Common myeloid progenitor, CD34-positive (primary cell): ENCODE measurements around the gene PROX1.

ENCODE experiments used
- CTCF ChIA-PET: fragments of 350-600 bp; sonication (Branson Sonifier 250); formaldehyde crosslinking; loops from one replicate; lab custom pipeline; 2021; ENCODE audit warnings: antibody characterized with exemption; lab: Charles Lee
- POLR2A ChIA-PET: fragments of 350-600 bp; sonication (Branson Sonifier 250); formaldehyde crosslinking; loops from one replicate; lab custom pipeline; 2021; ENCODE audit warnings: antibody characterized with exemption; lab: Charles Lee
- DNase-seq, 3 donors: peaks; one replicate each; pipeline versions ENCODE4 v3.0.0 to v3.0.0-alpha.2; 2013
- H3K27ac ChIP-seq, 2 experiments: 1 replicate in 1 of 2; 2 replicates in 1 of 2; pipeline ENCODE4 v1.7.0; 2013; ENCODE audit warnings: inconsistent platforms in 2 of 2, low read length in 2 of 2, mild to moderate bottlenecking in 2 of 2, low read depth in 1 of 2, moderate library complexity in 1 of 2; ENCODE audit not compliant: severe bottlenecking in 2 of 2, insufficient read depth in 1 of 2, poor library complexity in 1 of 2
- H3K27me3 ChIP-seq, 5 experiments: replicated peaks in 2 of 5; 1 replicate in 3 of 5; 2 replicates in 2 of 5; pipeline versions ENCODE4 v1.6.1 to v1.7.0; 2013; ENCODE audit warnings: low read length in 4 of 5, mild to moderate bottlenecking in 2 of 5, moderate library complexity in 2 of 5, inconsistent platforms in 1 of 5; ENCODE audit not compliant: insufficient read depth in 5 of 5, control insufficient read depth in 4 of 5
- H3K36me3 ChIP-seq, 4 experiments: 1 replicate in 2 of 4; 2 replicates in 2 of 4; pipeline versions ENCODE4 v1.6.1 to v1.7.0; 2013; ENCODE audit warnings: low read length in 3 of 4, control low read depth in 1 of 4, mild to moderate bottlenecking in 1 of 4; ENCODE audit not compliant: control insufficient read depth in 4 of 4, insufficient read depth in 4 of 4
- H3K4me1 ChIP-seq, 4 experiments: 1 replicate in 3 of 4; 2 replicates in 1 of 4; pipeline versions ENCODE4 v1.6.1 to v1.7.1; 2013; ENCODE audit warnings: low read length in 3 of 4, mild to moderate bottlenecking in 3 of 4, control low read depth in 1 of 4, inconsistent platforms in 1 of 4, moderate library complexity in 1 of 4; ENCODE audit not compliant: control insufficient read depth in 4 of 4, insufficient read depth in 4 of 4; ENCODE audit errors: control extremely low read depth in 1 of 4
- H3K4me3 ChIP-seq, 7 experiments: 1 replicate in 4 of 7; 2 replicates in 3 of 7; pipeline versions ENCODE4 v1.5.1 to v1.7.0; 2013; ENCODE audit warnings: mild to moderate bottlenecking in 7 of 7, low read length in 6 of 7, moderate library complexity in 6 of 7, inconsistent platforms in 2 of 7, low read depth in 2 of 7, control low read depth in 1 of 7; ENCODE audit not compliant: insufficient read depth in 4 of 7, control insufficient read depth in 1 of 7; ENCODE audit errors: extremely low read depth in 1 of 7
- H3K9me3 ChIP-seq, 5 experiments: 1 replicate in 4 of 5; 2 replicates in 1 of 5; pipeline versions ENCODE4 v1.6.1 to v1.7.1; 2013; ENCODE audit warnings: low read length in 4 of 5, mild to moderate bottlenecking in 2 of 5, inconsistent platforms in 1 of 5, low read depth in 1 of 5, moderate library complexity in 1 of 5; ENCODE audit not compliant: control insufficient read depth in 4 of 5, insufficient read depth in 2 of 5; ENCODE audit errors: control extremely low read depth in 1 of 5
- WGBS: methylation state at CpG from one replicate; pipeline ENCODE4 v1.1.5; 2013; ENCODE audit not compliant: insufficient coverage; 5-methylcytosine and 5-hydroxymethylcytosine counted together

PROX1 gene

DNA sequence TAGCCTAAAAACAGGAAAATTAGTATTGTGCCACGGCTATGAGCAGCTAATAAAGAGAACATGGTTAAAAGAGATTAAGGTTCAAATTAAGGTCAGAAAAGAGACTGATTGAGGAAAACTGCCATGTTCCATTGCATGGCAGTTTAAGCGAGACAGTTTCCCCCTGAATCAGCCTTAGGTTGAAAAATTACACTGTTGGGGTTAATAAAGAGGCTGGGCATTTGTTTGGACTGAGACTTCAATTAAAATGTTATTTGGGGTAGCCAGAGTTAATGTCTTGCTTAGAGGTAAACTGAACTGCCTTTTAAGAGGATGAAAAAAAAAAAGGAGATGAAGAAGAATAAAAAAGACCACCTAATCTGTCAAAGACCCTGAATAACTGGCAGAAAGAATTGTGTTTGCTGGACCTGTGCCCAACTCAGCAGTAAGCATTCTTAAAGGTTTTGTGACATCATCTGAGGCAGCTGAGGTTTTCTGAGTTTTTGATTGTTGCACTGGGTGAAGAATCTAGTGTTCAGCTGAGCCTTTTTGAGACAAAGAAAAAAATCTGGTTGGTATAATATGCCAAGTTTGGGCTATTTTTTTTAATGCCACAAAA, 17.7 kb upstream of the PROX1 start:
- DNase-seq, result no peak
- Histone ChIP-seq H3K27ac (no peak overlapping the region), H3K36me3 (no peaks in the 10 kb centered on the region), H3K4me1 (no peaks in the 10 kb centered on the region), H3K27me3 (peaks cover 3 to 11% (median 5%) of the 10 kb centered on the region in 5 experiments), H3K4me3 (no peak overlapping the region), H3K9me3 (no peaks in the 10 kb centered on the region)
- CTCF ChIA-PET, result no interaction called here
- POLR2A ChIA-PET, result no interaction called here
- WGBS, result 96% methylated on average over 2 of the region's 2 CpGs

DNA sequence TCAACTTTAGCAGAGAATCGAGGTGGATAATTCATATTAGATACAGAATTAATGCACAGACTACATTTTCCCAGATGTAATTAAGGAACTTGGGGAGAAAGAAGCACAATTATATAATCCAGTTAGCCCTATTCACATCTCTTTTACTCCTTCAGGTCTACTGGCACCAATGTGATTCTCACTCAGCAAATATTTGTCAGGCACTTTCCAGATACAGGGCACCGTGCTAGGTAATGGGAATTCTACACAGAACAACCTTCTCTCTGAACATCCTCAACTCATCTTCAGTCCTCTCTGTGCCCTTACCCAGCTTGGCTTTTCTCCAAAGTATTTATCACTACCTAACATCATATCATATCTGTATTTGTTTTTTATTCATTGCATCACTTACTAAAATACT, 15.6 kb upstream of the PROX1 start:
- H3K27me3 ChIP-seq, result peaks cover 0 to 24% (median 10%) of the 10 kb centered on the region in 5 experiments
- H3K4me1 ChIP-seq, result no peaks in the 10 kb centered on the region
- H3K36me3 ChIP-seq, result no peaks in the 10 kb centered on the region
- no peak for DNase-seq
- POLR2A ChIA-PET, result no interaction called here
- 83% methylated on average over 1 of the region's 2 CpGs for WGBS
- no peak overlapping the region for H3K4me3 ChIP-seq
- H3K9me3 ChIP-seq, result no peaks in the 10 kb centered on the region
- no peak overlapping the region for H3K27ac ChIP-seq
- CTCF ChIA-PET, result no interaction called here

DNA sequence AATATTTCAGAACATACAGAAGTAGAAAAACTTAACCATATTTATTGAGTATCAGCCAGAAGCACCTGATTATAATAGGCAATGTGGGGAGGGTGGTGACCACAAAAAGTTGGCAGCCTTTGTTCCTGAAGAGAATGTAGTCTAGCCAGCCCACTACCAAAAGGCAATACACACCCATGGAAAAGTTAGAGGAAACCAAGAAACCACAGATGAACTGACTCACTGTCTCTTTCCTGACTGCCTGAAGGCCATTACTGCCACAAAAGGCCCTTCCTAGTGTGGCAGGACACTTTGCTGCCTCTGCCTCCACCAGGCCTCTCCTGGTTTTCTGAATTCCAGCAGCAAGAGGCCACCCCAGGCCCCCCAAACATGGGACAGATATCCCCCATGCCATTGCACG, 14.6 kb upstream of the PROX1 start:
- 80% methylated on average over 1 of the region's 1 CpG for WGBS
- no peaks in the 10 kb centered on the region for H3K4me1 ChIP-seq
- H3K27me3 ChIP-seq, result peaks cover 0 to 34% (median 12%) of the 10 kb centered on the region in 5 experiments
- H3K36me3 ChIP-seq, result no peaks in the 10 kb centered on the region
- H3K4me3 ChIP-seq, result no peak overlapping the region
- CTCF ChIA-PET, result no interaction called here
- H3K9me3 ChIP-seq, result no peaks in the 10 kb centered on the region
- POLR2A ChIA-PET, result no interaction called here
- no peak for DNase-seq
- no peak overlapping the region for H3K27ac ChIP-seq

DNA sequence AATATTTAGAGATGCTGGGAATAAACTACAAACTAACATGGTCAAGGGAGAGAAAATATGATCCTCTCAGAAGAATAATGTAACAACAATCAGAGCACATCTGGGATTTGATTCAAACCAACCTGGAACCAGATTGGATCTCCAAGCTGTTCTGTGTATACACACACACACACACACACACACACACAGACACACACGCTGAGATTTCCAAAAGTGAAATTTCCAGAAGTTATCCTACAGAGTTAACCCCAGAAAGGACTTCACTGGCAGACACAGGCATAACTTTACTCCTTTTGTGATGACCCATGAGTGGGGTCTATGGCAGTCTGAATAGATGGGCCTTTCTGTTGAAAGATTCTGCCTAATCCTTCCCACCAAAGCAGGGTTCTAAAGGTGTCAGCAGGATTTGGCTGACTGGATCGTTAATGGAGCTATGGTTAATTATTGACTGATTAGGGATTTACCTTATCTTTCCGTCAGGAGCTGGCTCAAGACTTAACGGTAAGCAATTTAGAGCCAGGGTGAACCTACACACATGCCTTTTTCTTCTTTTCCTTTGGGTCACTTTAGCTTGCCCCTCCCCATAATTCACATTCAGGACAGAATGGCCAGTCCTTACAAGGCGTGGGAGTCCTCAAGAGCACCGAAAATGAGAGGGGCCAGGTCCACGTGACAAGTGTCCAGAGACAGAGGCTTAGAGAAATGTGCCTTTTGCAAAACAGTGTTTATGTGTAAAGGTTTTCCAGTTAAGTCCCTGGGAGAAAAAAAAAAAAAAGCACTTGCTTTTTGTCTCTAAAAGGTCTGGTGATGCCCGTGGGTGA, 10.9 kb upstream of the PROX1 start:
- 52% methylated on average over 6 of the region's 8 CpGs for WGBS
- DNase-seq, result no peak
- POLR2A ChIA-PET, result no interaction called here

DNA sequence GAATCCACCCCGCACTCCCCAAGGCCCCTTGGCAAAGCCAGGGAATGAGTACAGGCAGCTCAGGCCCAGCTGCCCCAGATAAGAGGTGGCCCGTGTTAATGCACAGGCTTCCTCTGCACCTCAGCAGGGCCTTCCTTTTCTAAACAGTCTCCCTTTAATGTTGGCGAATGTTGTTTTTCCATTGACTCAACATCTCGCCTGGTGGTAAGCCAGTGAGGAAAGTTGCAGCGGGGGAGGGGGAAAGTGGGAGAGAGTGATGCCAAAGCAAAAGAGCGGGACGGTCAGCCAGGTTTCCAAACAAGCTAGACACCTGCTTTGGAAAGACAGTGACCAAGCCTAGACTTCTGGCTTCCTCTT, 10.3 kb upstream of the PROX1 start:
- H3K36me3 ChIP-seq, result no peaks in the 10 kb centered on the region
- DNase-seq, result no peak
- no peak overlapping the region for H3K27ac ChIP-seq
- H3K9me3 ChIP-seq, result peaks cover 0 to 2% (median 0%) of the 10 kb centered on the region in 5 experiments
- WGBS, result 39% methylated on average over 7 of the region's 7 CpGs
- no peak overlapping the region for H3K4me3 ChIP-seq
- peaks cover 0 to 4% (median 1%) of the 10 kb centered on the region in 4 experiments for H3K4me1 ChIP-seq
- ChIA-PET CTCF (interaction anchor here (1.8 kb wide), 1 partner anchor 12 kb away, joined by 5 read pairs; no protein-coding TSS in a partner anchor), POLR2A (no interaction called here)
- H3K27me3 ChIP-seq, result peaks cover 11 to 74% (median 37%) of the 10 kb centered on the region in 5 experiments

More for the DNA sequence above, 10.9 kb upstream of the PROX1 start:
- Histone ChIP-seq H3K36me3 (no peaks in the 10 kb centered on the region), H3K4me1 (peaks cover 0 to 2% (median 0%) of the 10 kb centered on the region in 4 experiments), H3K4me3 (no peak overlapping the region), H3K27me3 (peaks cover 11 to 68% (median 33%) of the 10 kb centered on the region in 5 experiments), H3K9me3 (peaks cover 0 to 2% (median 0%) of the 10 kb centered on the region in 5 experiments), H3K27ac (no peak overlapping the region)
- CTCF ChIA-PET, result no interaction called here

DNA sequence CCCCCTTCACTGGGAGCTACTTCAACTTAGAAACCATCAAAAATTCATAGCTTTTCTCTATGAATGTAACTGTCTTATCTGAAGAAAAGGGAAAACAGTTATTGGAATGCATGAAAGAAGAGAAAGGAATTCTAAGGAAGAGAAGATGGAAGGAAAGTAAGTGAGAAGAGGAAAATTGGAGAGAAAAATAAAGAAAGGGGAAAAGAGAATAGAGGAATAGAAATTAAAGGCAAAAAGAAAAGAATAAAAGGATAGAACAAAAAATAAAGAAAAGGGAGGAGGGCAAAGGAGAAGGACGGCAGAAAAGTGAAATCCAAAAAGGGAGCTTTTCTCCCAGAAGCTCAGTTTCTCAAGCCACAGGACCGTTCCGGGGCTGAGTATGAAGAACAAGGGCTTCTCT, 9.9 kb upstream of the PROX1 start:
- Histone ChIP-seq H3K4me1 (peaks cover 0 to 8% (median 2%) of the 10 kb centered on the region in 4 experiments), H3K27ac (no peak overlapping the region), H3K36me3 (no peaks in the 10 kb centered on the region), H3K4me3 (no peak overlapping the region), H3K9me3 (peaks cover 0 to 2% (median 0%) of the 10 kb centered on the region in 5 experiments), H3K27me3 (peaks cover 11 to 78% (median 37%) of the 10 kb centered on the region in 5 experiments)
- ChIA-PET CTCF (interaction anchor here (1.8 kb wide), 1 partner anchor 11 kb away, joined by 5 read pairs; no protein-coding TSS in a partner anchor), POLR2A (no interaction called here)
- no peak for DNase-seq
- 21% methylated on average over 3 of the region's 3 CpGs for WGBS
